ENCODE measurements around the gene COL5A3.
A peak's percentile ranks its signal among the peaks of the same experiment; 100 is the strongest.
"Not testable (repeated sequence)": the region's sequence is repeated elsewhere in the genome, so short reads cannot be mapped to it uniquely, and the experiment has no call there.

The COL5A3 gene

DNA sequence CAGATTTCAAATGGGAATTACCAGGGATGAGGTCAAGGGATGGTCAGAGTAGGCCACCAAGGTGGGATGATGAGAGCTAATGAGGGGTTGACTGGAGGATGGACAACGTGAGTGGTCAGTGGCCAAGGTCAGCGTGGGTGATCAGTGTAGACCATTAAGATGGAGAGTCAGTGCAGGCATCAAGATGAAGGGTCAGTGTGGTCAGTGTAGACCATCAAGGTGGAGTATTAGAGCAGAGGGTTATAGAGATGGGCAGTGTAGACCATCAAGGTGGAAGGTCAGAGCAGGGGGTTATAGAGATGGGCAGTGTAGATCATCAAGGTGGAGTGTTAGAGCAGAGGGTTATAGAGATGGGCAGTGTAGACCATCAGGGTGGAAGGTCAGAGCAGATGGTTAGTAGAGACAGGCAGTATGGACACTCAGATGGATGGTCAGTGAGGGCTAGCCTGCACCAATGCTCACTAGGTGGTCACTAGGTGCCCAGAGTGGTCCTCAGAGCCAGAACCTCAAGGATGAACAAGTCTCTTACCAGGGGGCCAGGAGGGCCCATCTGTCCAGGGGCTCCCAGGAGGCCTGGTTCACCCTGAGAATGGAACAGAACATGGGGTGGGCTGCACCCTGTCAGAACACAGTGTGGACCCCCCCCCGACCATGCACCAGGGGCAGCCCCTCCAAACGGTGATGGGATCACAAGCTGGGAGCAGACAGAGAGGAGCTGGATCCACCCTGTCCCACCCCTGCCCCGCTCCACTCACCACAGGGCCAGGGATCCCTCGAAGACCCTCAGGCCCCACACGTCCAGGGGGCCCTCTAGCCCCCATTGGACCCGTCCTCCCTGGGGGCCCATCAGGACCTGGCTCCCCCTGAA, 41.2 kb downstream of the COL5A3 start:
- DNase-seq, result no peak

DNA sequence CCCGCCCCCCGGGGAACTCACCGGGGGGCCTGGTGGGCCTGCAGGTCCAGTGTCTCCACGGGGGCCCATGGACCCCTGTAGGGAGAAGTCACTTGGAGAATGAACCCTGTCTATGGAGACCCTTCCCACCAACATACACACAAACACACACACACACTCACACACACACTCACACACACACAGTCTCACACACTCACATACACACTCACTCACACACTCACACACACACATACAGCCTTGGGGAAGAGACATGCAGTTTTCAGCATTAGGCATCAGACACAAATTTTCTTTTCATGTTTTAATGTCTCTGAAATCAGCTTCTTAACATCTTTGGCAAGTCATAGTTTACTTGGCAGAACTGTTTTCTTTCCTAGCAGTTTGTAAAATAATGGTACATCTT, 43.0 kb downstream of the COL5A3 start:
- no peak for DNase-seq

DNA sequence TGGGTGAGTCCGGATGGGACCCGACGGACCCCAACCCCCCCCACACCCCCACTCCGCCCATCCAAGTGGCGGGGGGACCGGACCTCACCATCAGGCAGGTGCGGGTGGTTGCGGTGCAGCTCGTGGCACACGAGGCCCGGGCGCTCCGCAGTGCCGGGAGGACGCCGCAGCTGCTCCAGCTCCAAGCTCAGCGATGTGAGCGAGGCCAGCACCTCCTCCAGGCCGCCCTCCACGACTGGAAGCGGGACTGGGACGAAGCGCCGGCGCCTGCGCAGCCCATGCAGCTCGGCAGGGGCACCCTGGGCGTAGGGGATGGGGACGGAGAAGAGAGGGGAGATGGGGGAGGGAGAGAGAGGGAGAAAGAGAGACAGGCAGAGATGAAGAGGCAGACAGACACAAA, 43.9 kb downstream of the COL5A3 start:
- no peak for DNase-seq

DNA sequence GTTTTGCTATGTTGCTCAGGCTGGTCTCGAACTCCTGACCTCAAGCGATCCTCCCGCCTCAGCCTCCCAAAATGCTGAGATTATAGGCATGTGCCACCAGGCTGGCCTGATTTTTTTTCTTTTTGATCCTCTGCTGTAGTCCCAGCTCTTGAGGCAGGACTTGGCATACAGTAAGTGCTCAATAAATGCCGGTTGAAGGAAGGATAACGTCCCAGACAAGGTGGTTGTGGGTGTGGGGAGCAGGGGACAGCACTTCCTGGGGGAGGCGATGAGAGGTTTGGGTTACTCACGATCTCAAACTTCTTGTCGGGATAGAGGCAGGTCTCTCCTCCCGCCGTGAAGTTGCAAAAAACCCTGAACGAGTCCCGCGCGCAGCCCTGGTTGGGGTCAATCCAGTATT, 44.3 kb downstream of the COL5A3 start:
- DNase-seq, result no peak

- DNase-seq, result no peak
Measured at GRCh38 chr19:9962623-9963290, 47.5 kb downstream of the COL5A3 start.

GRCh38 chr19:9961103-9961502, 49.2 kb downstream of the COL5A3 start:
- no peak for DNase-seq

DNA sequence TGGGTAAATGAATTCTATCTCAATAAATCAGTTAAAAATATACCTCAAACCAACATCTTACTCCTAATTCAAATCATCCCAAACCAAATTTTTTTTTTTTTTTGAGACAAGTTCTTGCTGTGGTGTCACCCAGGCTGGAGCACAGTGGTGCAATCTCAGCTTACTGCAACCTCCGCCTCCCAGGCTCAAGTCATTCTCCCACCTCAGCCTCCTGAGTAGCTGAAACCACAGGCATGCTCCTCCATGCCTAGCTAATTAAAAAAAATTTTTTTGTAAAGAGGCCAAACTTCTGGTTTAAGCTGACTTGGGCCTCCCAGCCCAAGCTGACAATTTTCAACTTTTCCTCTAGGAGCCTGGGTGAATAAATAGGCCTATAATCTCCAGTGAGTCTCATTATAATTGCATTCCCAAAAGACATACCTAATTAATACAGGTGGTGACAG, 51.9 kb downstream of the COL5A3 start:
- no peak for DNase-seq

DNA sequence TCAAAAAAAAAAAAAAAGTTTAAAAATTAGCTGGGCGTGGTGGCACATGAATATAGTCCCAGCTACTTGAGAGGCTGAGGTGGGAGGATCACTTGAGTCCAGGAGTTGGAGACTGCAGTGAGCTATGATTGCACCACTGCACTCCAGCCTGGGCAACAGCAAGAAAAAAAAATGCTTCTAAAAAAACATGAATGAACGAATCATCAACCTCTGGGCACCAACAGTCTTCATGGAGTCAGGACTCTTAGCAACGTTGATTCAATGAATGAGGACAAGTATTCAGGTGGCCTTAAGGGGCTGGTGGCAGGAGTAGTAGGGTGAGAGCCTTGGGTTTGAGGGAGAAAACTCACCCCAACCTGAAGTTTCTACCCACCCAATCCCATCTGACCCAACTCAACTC, 53.3 kb downstream of the COL5A3 start:
- no peak for DNase-seq

DNA sequence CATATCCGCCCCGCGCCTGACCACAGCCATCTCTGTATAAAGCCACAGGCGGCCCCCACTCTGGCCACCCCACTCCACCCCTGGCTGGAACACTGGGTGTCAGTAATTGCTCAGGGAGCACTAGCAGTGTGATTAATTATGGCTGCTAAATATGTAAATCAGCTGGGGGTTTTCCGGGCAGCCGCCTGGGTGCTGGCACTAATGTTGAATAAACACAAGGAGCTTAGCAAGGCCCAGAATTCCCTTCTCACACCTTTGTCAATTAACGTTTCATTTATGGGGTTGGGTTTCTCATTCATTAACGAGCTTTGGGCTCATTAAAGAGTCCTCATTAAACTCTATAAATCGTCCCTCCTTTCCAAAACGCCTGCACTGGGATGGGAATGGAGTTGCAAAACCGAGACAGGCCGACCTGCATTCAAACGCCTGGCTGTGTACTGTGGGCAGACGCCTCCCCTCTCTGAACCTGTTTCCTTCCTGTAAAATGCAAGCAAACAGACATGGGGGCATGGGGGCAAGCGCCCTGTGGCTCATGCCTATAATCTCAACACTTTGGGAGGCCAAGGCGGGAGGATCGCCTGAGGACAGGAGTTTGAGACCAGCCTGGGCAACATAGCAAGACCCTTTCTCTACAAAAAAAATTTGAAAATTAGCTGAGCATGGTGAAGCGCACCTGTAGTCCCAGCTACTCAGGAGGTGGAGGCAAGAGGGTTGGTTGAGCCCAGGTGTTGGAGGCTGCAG, 56.3 kb downstream of the COL5A3 start:
- DNase-seq, result no peak

DNA sequence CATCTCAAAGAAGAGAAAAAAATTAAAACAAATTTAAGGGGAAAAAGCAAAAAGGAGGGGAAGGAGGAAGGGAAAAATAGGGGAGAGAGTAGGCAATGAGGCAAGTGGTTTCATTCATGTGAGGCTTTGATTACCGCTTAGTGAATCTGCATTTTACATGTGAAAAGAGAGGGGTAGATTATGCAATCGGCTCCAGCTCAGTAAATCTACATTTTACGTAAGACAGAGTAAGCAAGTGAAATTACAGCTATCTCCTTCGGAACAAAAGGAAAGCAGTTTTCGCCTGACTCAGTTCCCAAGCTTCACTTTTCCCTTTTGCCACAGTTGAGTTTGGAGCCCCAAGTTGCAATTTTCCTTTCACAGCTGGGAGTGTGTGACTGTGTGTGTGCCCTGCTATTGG, 58.0 kb downstream of the COL5A3 start:
- DNase-seq, result no peak

GRCh38 chr19:9947441-9947840, 62.9 kb downstream of the COL5A3 start:
- no peak for DNase-seq

GRCh38 chr19:9946528-9947125, 63.7 kb downstream of the COL5A3 start:
- not testable (repeated sequence) for DNase-seq

DNA sequence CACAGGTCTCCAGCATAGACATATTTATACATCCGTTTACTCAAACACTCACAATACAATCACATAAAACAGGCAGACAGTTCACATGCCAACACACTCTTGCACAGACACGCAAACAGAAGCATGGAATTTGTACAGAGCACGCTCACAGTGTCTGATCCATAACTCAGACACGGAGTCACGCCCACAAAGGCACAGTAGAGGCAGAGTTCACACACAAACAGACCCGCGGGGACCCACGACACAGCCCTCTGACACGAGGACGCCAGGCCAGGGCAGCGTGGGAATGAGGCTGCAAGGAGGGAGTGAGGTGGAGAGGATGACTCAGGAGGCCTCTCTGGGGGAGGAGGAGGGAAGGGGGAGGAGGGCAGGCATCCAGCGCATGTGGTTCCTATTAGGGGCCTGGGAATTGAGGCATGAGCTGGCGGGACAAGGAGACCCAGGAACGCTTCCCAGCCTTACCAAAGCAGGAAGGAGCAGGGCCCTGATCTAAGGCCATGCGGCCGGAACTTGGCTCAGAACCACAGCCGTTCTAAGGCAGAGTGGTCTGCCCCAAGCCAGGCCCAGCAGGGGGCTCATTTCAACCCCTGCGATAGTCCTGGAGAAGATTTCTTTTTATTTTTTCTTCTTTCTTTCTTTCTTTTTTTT, 64.9 kb downstream of the COL5A3 start:
- DNase-seq, result no peak

DNA sequence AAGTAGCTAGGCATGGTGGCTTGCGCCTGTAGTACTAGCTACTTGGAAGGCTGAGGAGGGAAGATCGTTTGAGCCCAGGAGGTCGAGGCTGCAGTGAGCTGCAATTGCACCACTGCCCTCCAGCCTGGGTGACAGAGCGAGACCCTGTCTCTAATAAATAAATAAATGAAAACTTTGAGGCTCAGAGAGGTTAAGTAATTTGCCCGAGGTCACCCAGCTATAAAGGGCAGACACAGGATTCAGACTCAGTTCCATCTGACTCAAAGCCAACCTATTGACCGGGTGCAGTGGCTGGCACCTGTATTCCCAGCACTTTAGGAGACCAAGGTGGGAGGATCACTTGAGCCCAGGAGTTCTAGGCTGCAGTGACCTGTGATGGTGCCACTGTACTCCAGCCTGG, 66.6 kb downstream of the COL5A3 start:
- DNase-seq, result no peak

GRCh38 chr19:9941671-9942070, 68.6 kb downstream of the COL5A3 start:
- no peak for DNase-seq

- DNase-seq, result no peak
Measured at GRCh38 chr19:9941231-9941630, 69.1 kb downstream of the COL5A3 start.

- no peak for DNase-seq
Measured at GRCh38 chr19:9940778-9941177, 69.5 kb downstream of the COL5A3 start.

- no peak for DNase-seq
Measured at GRCh38 chr19:9939301-9939913, 70.9 kb downstream of the COL5A3 start.

DNA sequence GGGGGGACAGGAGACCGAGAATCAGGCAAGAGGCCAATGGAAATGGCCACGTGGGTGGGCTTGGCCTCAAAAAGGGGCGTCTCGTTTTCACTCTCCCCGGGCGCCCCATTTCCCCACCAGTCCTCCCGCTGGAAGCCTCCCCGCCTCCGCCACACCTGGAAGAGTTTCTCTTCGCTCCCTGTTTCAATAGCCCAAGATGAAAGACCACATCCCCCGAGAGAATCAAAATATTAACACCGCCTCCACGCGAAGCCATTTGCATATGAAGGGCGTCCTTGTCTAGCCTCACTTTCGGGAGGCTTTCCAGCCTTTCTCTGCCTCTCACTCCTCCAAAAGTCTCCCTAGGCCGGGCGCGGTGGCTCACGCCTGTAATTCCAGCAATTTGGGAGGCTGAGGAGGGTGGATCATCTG, 73.3 kb downstream of the COL5A3 start:
- no peak for DNase-seq

DNA sequence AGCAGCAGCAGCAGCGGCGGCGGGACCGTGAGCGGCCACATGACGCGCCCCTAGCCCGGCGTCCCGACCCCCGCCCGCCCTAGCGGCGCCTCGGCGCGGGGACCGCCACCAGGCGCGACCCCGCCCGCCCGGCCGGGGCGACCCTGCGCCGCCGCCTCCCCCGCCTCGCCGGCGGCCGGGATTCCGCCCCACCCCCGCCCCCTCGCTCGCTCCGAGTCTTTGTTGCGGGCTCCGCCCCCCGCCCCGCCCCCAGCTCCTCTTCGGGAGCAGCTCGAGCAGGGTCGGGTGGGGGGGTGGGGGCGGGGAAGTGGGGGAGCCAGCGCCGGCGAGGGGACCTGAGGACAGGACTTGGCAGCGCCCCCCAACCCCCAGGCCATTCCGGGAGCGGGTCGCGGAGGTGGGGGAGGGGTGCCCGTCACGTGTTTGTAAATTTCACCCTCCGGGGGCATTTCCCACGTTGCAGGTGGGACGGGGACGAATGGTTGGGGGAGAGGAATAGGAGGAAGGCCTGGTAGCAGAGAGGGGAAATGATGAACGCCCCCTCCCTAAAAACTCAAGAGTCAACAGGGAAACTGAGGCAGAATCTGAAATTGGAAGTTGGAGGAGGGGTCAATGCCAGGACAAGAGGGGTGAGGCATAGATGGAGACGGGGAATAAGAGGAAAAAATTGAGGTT, 73.8 kb downstream of the COL5A3 start, which contains the start of gene OLFM2:
Gene OLFM2, minus strand, starts transcription at position 190 of the 675 bp plus-strand sequence. Its CDS starts 149 bp downstream, at position 41.
- peak; percentile 19 for DNase-seq
